ENCODE results near the gene RXFP1.
A peak's percentile ranks its signal among the peaks of the same experiment; 100 is the strongest.

Gene RXFP1

GRCh38 chr4:158588777-158589176 lies 67.1 kb downstream of the RXFP1 start:
- Histone ChIP-seq H3K36me3 (ENCODE audit: control insufficient read depth, insufficient read depth, low read length, severe bottlenecking) (no peaks in the 10 kb centered on the region), H3K4me3 (ENCODE audit: low read length) (no peak overlapping the region), H3K4me1 (ENCODE audit: control insufficient read depth, insufficient read depth, low read length) (no peaks in the 10 kb centered on the region), H3K27me3 (replicated peaks; ENCODE audit: control insufficient read depth, insufficient read depth, low read length) (no peaks in the 10 kb centered on the region), H3K9ac (ENCODE audit: low read length) (no peak overlapping the region), H3K9me3 (ENCODE audit: control insufficient read depth, low read length) (peaks cover 2% of the 10 kb centered on the region)
- DNase-seq (ENCODE audit: low read depth) = no peak

GRCh38 chr4:158590306-158590705 lies 68.6 kb downstream of the RXFP1 start:
- no peaks in the 10 kb centered on the region for H3K36me3 ChIP-seq (ENCODE audit: control insufficient read depth, insufficient read depth, low read length, severe bottlenecking)
- DNase-seq (ENCODE audit: low read depth) = no peak
- H3K4me3 ChIP-seq (ENCODE audit: low read length) = no peak overlapping the region
- peaks cover 2% of the 10 kb centered on the region for H3K9me3 ChIP-seq (ENCODE audit: control insufficient read depth, low read length)
- no peaks in the 10 kb centered on the region for H3K27me3 ChIP-seq (replicated peaks; ENCODE audit: control insufficient read depth, insufficient read depth, low read length)
- no peak overlapping the region for H3K9ac ChIP-seq (ENCODE audit: low read length)
- H3K4me1 ChIP-seq (ENCODE audit: control insufficient read depth, insufficient read depth, low read length) = no peaks in the 10 kb centered on the region

- Histone ChIP-seq H3K4me1 (ENCODE audit: control insufficient read depth, insufficient read depth, low read length) (no peaks in the 10 kb centered on the region), H3K36me3 (ENCODE audit: control insufficient read depth, insufficient read depth, low read length, severe bottlenecking) (no peaks in the 10 kb centered on the region), H3K9me3 (ENCODE audit: control insufficient read depth, low read length) (peaks cover 2% of the 10 kb centered on the region), H3K9ac (ENCODE audit: low read length) (no peak overlapping the region), H3K27me3 (replicated peaks; ENCODE audit: control insufficient read depth, insufficient read depth, low read length) (no peaks in the 10 kb centered on the region), H3K4me3 (ENCODE audit: low read length) (no peak overlapping the region)
- DNase-seq (ENCODE audit: low read depth) = no peak
These were observed 69.1 kb downstream of the RXFP1 start for GRCh38 chr4:158590824-158591223.

GRCh38 chr4:158597879-158598596 lies 76.4 kb downstream of the RXFP1 start:
- H3K27me3 ChIP-seq (replicated peaks; ENCODE audit: control insufficient read depth, insufficient read depth, low read length) = no peaks in the 10 kb centered on the region
- DNase-seq (ENCODE audit: low read depth) = no peak

GRCh38 chr4:158599150-158599549 lies 77.5 kb downstream of the RXFP1 start:
- Histone ChIP-seq H3K36me3 (ENCODE audit: control insufficient read depth, insufficient read depth, low read length, severe bottlenecking) (no peaks in the 10 kb centered on the region), H3K9ac (ENCODE audit: low read length) (no peak overlapping the region), H3K27me3 (replicated peaks; ENCODE audit: control insufficient read depth, insufficient read depth, low read length) (no peaks in the 10 kb centered on the region), H3K4me3 (ENCODE audit: low read length) (no peak overlapping the region), H3K9me3 (ENCODE audit: control insufficient read depth, low read length) (no peaks in the 10 kb centered on the region), H3K4me1 (ENCODE audit: control insufficient read depth, insufficient read depth, low read length) (peaks cover 5% of the 10 kb centered on the region)
- DNase-seq (ENCODE audit: low read depth) = no peak

More at GRCh38 chr4:158597879-158598596, 76.4 kb downstream of the RXFP1 start:
- H3K4me3 ChIP-seq (ENCODE audit: low read length) = no peak overlapping the region
- peaks cover 5% of the 10 kb centered on the region for H3K4me1 ChIP-seq (ENCODE audit: control insufficient read depth, insufficient read depth, low read length)
- no peaks in the 10 kb centered on the region for H3K9me3 ChIP-seq (ENCODE audit: control insufficient read depth, low read length)
- H3K9ac ChIP-seq (ENCODE audit: low read length) = no peak overlapping the region
- no peaks in the 10 kb centered on the region for H3K36me3 ChIP-seq (ENCODE audit: control insufficient read depth, insufficient read depth, low read length, severe bottlenecking)

GRCh38 chr4:158599765-158600498 lies 78.2 kb downstream of the RXFP1 start:
- DNase-seq (ENCODE audit: low read depth) = no peak

GRCh38 chr4:158604369-158604768 lies 82.7 kb downstream of the RXFP1 start:
- Histone ChIP-seq H3K9me3 (ENCODE audit: control insufficient read depth, low read length) (no peaks in the 10 kb centered on the region), H3K4me1 (ENCODE audit: control insufficient read depth, insufficient read depth, low read length) (peaks cover 1% of the 10 kb centered on the region), H3K36me3 (ENCODE audit: control insufficient read depth, insufficient read depth, low read length, severe bottlenecking) (no peaks in the 10 kb centered on the region), H3K27me3 (replicated peaks; ENCODE audit: control insufficient read depth, insufficient read depth, low read length) (no peaks in the 10 kb centered on the region), H3K9ac (ENCODE audit: low read length) (no peak overlapping the region), H3K4me3 (ENCODE audit: low read length) (no peak overlapping the region)
- no peak for DNase-seq (ENCODE audit: low read depth)

More at GRCh38 chr4:158599765-158600498, 78.2 kb downstream of the RXFP1 start:
- peaks cover 5% of the 10 kb centered on the region for H3K4me1 ChIP-seq (ENCODE audit: control insufficient read depth, insufficient read depth, low read length)
- H3K27me3 ChIP-seq (replicated peaks; ENCODE audit: control insufficient read depth, insufficient read depth, low read length) = no peaks in the 10 kb centered on the region
- no peak overlapping the region for H3K4me3 ChIP-seq (ENCODE audit: low read length)
- H3K9ac ChIP-seq (ENCODE audit: low read length) = no peak overlapping the region
- H3K36me3 ChIP-seq (ENCODE audit: control insufficient read depth, insufficient read depth, low read length, severe bottlenecking) = no peaks in the 10 kb centered on the region
- no peaks in the 10 kb centered on the region for H3K9me3 ChIP-seq (ENCODE audit: control insufficient read depth, low read length)

- Histone ChIP-seq H3K9ac (ENCODE audit: low read length) (no peak overlapping the region), H3K27me3 (replicated peaks; ENCODE audit: control insufficient read depth, insufficient read depth, low read length) (no peaks in the 10 kb centered on the region), H3K4me3 (ENCODE audit: low read length) (no peak overlapping the region), H3K4me1 (ENCODE audit: control insufficient read depth, insufficient read depth, low read length) (peaks cover under 1% of the 10 kb centered on the region), H3K9me3 (ENCODE audit: control insufficient read depth, low read length) (no peaks in the 10 kb centered on the region), H3K36me3 (ENCODE audit: control insufficient read depth, insufficient read depth, low read length, severe bottlenecking) (no peaks in the 10 kb centered on the region)
- DNase-seq (ENCODE audit: low read depth) = no peak
These were observed 83.7 kb downstream of the RXFP1 start for GRCh38 chr4:158605393-158605792.

- H3K9me3 ChIP-seq (ENCODE audit: control insufficient read depth, low read length) = no peaks in the 10 kb centered on the region
- no peak overlapping the region for H3K9ac ChIP-seq (ENCODE audit: low read length)
- peaks cover 9% of the 10 kb centered on the region for H3K4me1 ChIP-seq (ENCODE audit: control insufficient read depth, insufficient read depth, low read length)
- DNase-seq (ENCODE audit: low read depth) = no peak
- no peaks in the 10 kb centered on the region for H3K27me3 ChIP-seq (replicated peaks; ENCODE audit: control insufficient read depth, insufficient read depth, low read length)
- no peak overlapping the region for H3K4me3 ChIP-seq (ENCODE audit: low read length)
- H3K36me3 ChIP-seq (ENCODE audit: control insufficient read depth, insufficient read depth, low read length, severe bottlenecking) = no peaks in the 10 kb centered on the region
These were observed 85.3 kb downstream of the RXFP1 start for GRCh38 chr4:158606969-158607368.

- Histone ChIP-seq H3K4me3 (ENCODE audit: low read length) (no peak overlapping the region), H3K27me3 (replicated peaks; ENCODE audit: control insufficient read depth, insufficient read depth, low read length) (no peaks in the 10 kb centered on the region), H3K9ac (ENCODE audit: low read length) (no peak overlapping the region), H3K9me3 (ENCODE audit: control insufficient read depth, low read length) (no peaks in the 10 kb centered on the region), H3K4me1 (ENCODE audit: control insufficient read depth, insufficient read depth, low read length) (peaks cover 9% of the 10 kb centered on the region), H3K36me3 (ENCODE audit: control insufficient read depth, insufficient read depth, low read length, severe bottlenecking) (no peaks in the 10 kb centered on the region)
- DNase-seq (ENCODE audit: low read depth) = no peak
These were observed 87.4 kb downstream of the RXFP1 start for GRCh38 chr4:158609116-158609515.

- peak; percentile 17 for DNase-seq (ENCODE audit: low read depth)
- Histone ChIP-seq H3K9ac (ENCODE audit: low read length) (no peak overlapping the region), H3K4me3 (ENCODE audit: low read length) (no peak overlapping the region), H3K27me3 (replicated peaks; ENCODE audit: control insufficient read depth, insufficient read depth, low read length) (no peaks in the 10 kb centered on the region), H3K9me3 (ENCODE audit: control insufficient read depth, low read length) (no peaks in the 10 kb centered on the region), H3K36me3 (ENCODE audit: control insufficient read depth, insufficient read depth, low read length, severe bottlenecking) (no peaks in the 10 kb centered on the region), H3K4me1 (ENCODE audit: control insufficient read depth, insufficient read depth, low read length) (peaks cover 9% of the 10 kb centered on the region)
These were observed 89.1 kb downstream of the RXFP1 start for GRCh38 chr4:158610790-158611189.
